SK-N-SH (cell line): ENCODE data around the gene DLG2.

Experiments used
- CTCF ChIP-seq: fragments of 200-600 bp; sonication (generic); IDR thresholded peaks from 2 replicates; pipeline ENCODE4 v1.6.1; 2017; ENCODE audit warnings: antibody characterized with exemption, mild to moderate bottlenecking, moderate library complexity
- GABPA ChIP-seq: IDR thresholded peaks from 2 replicates; pipeline ENCODE4 v1.4.0; 2012; ENCODE audit warnings: low read depth, mild to moderate bottlenecking
- POLR2AphosphoS5 ChIP-seq: IDR thresholded peaks from 2 replicates; pipeline ENCODE4 v1.6.1; 2012; ENCODE audit warnings: low read depth, low read length
- RAD21 ChIP-seq: IDR thresholded peaks from 2 replicates; pipeline ENCODE4 v1.6.1; 2012; ENCODE audit warnings: mild to moderate bottlenecking, low read length
- REST ChIP-seq: IDR thresholded peaks from 2 replicates; pipeline ENCODE4 v1.6.1; 2012; ENCODE audit warnings: mild to moderate bottlenecking, low read depth, low read length, moderate library complexity
- SMC3 ChIP-seq: IDR thresholded peaks from 2 replicates; pipeline ENCODE4 v1.6.1; 2012; ENCODE audit warnings: low read depth, low read length, improper control_type of control experiment
- TEAD4 ChIP-seq: IDR thresholded peaks from 2 replicates; pipeline ENCODE4 v1.4.0; 2012; ENCODE audit warnings: mild to moderate bottlenecking, borderline replicate concordance; ENCODE audit not compliant: insufficient read depth
- ZBTB33 ChIP-seq: IDR thresholded peaks from 2 replicates; pipeline ENCODE4 v1.4.0; 2012; ENCODE audit warnings: low read depth, borderline replicate concordance

- no peak for TF ChIP-seq CTCF
- no peak for TF ChIP-seq GABPA
- no peak for TF ChIP-seq RAD21
- TF ChIP-seq ZBTB33 = no peak
- no peak for TF ChIP-seq SMC3
- no peak for TF ChIP-seq REST
- TF ChIP-seq POLR2AphosphoS5 = no peak
- no peak for TF ChIP-seq TEAD4
Observed at GRCh38 chr11:83611600-83611999, 2015.5 kb downstream of the DLG2 start.
